ENCODE results near the gene GET3. TPM values are rescaled to one million over a fixed set of nuclear protein-coding genes. Genes with fewer than 3 reads are reported as not detected.

GET3 gene
- total RNA-seq, 1 experiment from 2014 or later, result 100 TPM

DNA sequence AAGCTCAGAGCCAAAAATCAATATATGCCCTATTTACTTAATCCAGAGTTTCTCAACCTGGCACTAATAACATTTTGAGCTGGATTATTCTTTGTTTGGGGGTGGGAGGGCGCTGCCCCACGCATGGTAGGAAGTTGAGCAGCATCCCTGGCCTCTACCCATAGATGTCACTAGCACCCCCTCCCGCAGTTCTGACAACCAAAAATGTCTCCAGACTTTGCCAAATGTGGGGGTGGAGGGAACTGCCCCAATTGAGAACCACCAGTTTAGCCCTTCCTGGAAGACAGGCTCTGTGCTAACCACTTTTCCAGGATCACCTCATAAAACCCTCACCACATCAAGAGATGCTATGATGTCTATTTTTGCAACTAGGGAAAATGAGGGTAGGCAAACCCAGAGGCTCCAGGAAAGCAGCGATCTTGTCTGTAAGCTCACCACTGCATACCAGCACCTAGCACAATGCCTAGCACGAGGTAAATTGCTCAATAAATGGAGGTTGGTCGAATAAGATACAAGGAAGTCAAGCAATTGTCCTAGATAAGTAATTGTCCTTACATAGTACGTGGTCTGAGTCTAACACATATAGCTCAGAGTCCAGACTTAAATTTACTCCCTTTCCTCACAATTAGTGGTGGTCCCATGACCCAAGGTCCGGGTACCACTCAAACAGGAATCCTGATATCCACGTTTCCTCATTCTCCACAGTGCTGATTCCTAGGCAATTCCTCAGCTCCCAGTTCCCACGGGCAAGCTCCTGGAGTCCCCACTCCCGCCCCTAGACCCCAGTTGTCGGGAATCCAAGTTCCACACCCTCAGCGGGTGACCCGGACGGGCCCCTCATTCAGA, 3.7 kb upstream of the GET3 start:
- in situ Hi-C loops (cut with HindIII; ENCODE audit: low pct_unique_long_range_greater_than_20kb, low sequenced_read_pairs), result no loop called here
- peak; percentile 54 for DNase-seq (ENCODE audit: low read depth, low spot score)

DNA sequence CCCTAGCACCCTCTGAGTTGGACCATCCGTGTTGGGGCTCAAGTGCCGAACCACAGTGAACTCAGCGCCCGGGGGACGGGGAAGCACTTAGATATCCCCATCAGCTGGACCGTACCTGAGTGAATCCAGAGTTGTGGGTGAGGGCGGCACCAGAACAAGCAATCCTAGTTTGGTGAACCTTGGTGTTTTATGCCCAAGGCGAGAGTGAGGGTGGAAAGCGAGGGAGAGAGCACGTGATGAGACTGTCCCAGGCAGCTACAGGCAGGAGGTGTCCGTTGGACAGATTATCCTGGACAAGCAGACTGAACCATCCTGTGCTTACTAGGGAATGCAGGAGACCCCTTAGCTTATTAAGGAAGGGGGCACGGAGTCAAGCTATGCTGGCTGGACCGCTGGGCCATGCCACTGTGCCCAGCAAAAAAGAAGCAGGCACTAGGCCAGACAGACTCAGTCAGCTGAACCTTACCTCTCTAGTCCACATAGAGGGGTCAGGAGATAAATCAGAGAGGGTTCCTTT, 596 bp downstream of the GET3 start:
- DNase-seq (ENCODE audit: low read depth, low spot score), result no peak
- in situ Hi-C loops (cut with HindIII; ENCODE audit: low pct_unique_long_range_greater_than_20kb, low sequenced_read_pairs), result no loop called here

DNA sequence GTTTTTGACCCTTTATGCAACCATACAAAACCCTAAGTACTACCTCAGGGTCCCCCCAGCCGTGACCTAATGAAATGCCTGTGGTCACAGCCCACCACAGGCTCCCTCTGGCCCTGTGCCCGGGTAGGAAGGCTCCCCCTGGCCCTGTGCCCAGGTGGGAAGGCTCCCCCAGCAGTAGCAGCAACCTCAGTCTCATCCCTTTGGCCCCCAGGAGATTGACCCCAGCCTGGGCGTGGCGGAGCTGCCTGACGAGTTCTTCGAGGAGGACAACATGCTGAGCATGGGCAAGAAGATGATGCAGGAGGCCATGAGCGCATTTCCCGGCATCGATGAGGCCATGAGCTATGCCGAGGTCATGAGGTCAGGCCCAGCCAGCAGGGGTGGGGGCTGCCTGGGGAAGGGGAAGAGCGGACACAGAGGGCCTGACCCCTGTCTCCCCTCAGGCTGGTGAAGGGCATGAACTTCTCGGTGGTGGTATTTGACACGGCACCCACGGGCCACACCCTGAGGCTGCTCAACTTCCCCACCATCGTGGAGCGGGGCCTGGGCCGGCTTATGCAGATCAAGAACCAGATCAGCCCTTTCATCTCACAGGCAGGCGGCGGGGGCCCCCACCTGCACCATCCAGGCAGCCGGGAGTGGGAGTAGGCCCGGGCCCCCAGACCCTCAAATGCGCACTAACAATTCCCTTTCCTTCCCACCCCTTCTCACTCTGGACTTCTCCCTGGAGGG, 8.0 kb downstream of the GET3 start:
- DNase-seq (ENCODE audit: low read depth, low spot score), result no peak
- in situ Hi-C loops (cut with HindIII; ENCODE audit: low pct_unique_long_range_greater_than_20kb, low sequenced_read_pairs), result no loop called here

DNA sequence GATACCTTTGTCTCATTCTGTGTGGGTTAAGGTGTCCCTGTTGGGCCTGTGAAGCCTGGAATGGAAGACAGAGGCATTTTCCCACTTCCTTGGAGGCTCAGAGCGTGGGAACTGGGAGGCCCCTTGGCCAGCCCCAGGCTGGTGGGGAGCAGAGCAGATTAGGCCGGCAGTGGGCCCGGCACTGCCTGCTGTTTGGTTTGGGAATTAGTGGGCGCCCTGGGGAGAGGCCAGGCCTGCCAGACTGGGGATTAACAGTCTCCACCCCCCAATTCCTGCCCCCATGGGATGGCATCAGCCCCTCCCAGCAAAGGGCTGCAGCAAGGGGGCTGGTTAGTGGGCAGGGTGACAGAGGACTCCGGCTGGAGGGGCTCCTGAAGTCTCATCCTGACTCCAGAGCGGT, 11.2 kb downstream of the GET3 start:
- in situ Hi-C loops (cut with HindIII; ENCODE audit: low pct_unique_long_range_greater_than_20kb, low sequenced_read_pairs), result no loop called here
- DNase-seq (ENCODE audit: low read depth, low spot score), result no peak

DNA sequence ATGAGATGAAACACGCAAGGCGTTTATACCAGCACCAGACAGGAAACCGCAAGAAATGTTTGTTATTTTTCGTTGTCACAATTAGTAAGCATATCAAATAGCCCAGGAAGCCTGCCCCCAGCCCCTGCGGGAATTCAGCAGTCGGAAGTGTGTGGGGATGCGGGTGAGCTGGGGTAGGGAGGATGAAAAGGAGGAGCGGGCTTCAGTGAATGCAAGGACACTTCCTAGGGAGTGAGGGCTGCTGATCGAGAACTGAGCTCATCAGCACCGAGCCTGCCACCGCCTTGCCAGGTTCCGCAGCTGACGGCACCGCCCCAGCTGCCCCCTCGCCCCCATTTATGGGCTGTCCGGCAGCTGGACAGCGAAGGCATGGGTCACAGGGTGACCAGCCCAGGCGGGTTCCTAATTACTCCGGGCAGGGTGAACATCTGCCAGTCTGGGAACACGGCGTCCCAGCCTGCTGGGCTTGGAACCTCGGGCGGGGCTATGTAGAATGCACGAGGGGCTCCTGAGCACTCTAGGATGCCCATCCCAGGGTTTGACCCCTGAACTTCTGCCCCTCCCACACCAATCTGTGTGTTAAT, 12.7 kb downstream of the GET3 start:
- DNase-seq (ENCODE audit: low read depth, low spot score), result no peak
- in situ Hi-C loops (cut with HindIII; ENCODE audit: low pct_unique_long_range_greater_than_20kb, low sequenced_read_pairs), result no loop called here

DNA sequence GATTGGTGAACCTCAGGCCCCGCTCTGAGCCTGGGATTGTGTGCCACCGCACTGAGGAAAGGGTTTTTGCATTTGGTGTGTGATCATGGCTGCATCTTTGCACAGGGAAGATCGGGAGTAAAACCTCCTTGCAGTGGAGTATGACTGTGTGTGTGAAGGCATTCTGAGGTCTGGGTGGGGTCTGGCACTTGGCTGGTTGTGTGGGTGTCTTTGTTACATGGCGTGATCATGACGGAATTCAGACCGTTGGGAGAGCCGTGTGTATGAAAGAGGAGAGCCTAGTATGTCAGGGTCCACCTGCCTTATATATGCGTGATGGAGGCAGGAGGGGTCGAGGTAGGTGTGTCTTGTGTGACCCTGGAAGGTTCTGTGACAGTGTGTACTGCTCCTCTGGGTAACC, 13.6 kb downstream of the GET3 start:
- no peak for DNase-seq (ENCODE audit: low read depth, low spot score)
- in situ Hi-C loops (cut with HindIII; ENCODE audit: low pct_unique_long_range_greater_than_20kb, low sequenced_read_pairs), result no loop called here

DNA sequence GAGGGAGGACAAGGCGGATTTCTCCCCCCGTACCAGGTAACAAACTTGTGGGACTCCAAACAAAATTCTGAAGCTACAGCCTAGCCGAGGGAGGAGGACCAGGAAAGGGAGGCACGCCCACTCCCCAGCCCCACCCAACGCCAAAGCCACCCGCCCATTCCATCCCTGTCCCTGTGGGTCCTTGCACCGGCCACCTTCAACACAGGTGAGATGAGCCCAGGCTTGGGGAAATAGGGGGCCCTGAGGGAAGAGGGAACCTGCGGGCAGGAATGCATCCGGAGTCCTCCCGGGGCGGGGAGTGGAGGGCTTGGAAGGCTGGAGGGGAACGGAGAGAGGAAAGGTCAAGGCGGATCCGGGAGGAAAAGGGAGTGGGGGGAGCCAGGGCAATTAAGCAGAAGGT, 14.3 kb downstream of the GET3 start, which contains the start of gene BEST2:
Gene BEST2, plus strand, starts transcription at position 157 of the 400 bp plus-strand sequence. CDS start 802 bp downstream, outside the sequence.
- in situ Hi-C loops (cut with HindIII; ENCODE audit: low pct_unique_long_range_greater_than_20kb, low sequenced_read_pairs), result no loop called here
- DNase-seq (ENCODE audit: low read depth, low spot score), result no peak

DNA sequence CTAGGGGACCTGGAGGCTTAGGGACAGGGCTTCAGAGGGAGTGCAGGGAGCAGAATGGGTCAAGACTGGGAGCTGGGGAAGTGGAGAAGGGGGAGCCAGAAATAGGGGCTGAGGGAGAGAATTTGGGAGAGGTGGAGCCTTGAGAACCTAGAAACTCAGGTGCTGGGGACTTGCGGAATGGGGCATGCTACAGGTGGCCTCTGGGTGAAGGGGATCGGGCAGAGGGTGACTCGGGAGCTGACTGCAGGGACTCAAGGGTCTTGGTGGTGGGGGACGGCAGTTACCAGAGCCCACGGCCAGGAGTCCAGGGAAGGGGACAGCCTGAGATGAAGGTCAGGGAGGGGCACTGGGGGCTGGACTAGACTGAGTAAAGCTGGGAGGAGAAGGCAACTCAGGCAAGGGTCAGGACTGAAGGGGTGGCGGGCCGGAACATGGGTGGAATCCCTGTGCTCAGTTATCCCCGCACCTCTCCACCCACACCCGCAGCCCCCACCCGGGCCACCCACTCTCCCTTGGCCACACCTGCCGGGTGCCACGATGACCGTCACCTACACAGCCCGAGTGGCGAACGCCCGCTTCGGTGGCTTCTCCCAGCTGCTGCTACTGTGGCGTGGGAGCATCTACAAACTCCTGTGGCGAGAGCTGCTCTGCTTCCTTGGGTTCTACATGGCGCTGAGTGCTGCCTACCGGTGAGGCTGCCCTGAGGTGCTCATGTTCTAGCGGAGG, 14.9 kb downstream of the GET3 start:
- in situ Hi-C loops (cut with HindIII; ENCODE audit: low pct_unique_long_range_greater_than_20kb, low sequenced_read_pairs), result no loop called here
- DNase-seq (ENCODE audit: low read depth, low spot score), result no peak

DNA sequence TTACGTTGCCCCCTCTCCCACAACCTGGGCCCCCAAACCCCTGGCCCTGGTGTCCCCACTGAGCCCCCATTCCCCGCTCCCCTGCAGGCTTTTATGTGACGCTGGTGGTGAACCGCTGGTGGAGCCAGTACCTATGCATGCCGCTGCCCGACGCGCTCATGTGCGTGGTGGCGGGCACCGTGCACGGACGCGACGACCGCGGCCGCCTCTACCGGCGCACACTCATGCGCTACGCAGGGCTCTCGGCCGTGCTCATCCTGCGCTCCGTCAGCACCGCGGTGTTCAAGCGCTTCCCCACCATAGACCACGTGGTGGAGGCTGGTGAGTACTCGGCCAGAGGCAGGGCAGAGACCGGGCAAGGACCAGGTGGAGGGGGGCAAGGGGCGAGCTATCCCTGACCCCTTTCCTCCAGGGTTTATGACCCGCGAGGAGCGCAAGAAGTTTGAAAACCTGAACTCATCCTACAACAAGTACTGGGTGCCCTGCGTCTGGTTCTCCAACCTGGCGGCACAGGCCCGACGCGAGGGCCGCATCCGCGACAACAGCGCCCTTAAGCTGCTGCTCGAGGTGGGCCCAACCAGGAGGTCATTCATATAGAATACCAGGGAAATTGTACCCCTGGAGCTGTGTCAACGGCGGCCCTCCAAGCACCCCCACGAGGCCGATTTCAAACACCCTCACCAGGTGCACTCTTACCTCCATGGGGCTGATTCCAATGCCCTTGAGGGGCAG, 17.3 kb downstream of the GET3 start:
- DNase-seq (ENCODE audit: low read depth, low spot score), result no peak
- in situ Hi-C loops (cut with HindIII; ENCODE audit: low pct_unique_long_range_greater_than_20kb, low sequenced_read_pairs), result no loop called here

DNA sequence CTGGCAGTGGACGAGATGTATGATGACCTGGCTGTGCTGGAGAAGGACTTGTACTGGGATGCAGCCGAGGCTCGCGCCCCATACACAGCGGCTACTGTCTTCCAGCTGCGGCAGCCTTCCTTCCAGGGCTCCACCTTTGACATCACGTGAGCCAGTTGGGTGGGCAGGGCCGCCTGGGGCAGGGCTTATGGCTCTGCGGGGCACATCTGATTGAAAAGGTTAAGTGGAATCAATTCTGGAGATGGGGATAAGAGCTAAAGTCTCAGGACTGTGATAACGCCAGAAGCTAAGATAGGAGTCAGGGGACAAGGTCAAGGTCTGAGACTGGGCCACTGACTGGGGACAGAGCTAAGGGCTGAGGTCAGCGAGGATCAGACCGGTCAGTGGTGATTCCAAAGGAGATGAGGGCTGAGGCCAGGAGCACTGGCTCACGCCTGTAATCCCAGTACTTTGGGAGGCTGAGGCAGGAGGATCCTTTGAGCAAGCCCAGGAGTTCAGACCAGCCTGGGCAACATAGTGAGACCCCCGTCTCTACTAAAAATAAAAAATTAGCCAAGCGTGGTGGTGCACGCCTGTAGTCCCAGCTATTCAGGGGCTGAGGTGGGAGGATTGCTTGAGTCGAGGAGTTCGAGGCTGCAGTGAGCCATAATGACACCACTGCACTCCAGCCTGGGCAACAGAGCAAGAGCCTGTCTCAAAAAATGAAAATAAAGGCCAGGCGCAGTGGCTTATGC, 19.0 kb downstream of the GET3 start:
- no peak for DNase-seq (ENCODE audit: low read depth, low spot score)
- in situ Hi-C loops (cut with HindIII; ENCODE audit: low pct_unique_long_range_greater_than_20kb, low sequenced_read_pairs), result no loop called here

DNA sequence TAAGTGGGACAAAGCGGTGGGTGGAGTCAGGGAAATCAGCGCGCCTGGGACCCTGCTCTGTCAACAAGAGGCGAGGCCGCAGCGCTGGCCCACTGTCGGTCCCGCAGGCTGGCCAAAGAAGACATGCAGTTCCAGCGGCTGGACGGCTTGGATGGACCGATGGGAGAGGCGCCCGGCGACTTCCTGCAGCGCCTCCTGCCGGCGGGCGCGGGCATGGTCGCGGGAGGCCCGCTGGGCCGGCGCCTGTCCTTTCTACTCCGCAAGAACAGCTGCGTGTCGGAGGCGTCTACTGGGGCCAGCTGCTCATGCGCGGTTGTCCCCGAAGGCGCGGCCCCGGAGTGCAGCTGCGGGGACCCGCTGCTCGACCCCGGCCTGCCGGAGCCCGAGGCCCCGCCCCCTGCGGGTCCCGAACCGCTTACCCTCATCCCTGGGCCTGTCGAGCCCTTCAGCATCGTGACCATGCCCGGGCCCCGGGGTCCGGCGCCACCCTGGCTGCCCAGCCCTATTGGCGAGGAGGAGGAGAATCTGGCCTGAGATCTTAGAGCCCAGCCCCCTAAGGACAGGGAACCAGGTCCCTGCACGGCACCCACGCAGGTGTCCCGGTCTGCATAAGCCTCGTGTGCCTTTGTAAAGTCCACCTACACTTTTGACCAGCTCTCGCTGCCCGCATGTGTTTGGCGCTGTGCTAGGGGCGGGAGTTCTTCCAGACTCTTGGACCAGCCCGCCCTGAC, 20.4 kb downstream of the GET3 start:
- in situ Hi-C loops (cut with HindIII; ENCODE audit: low pct_unique_long_range_greater_than_20kb, low sequenced_read_pairs), result no loop called here
- DNase-seq (ENCODE audit: low read depth, low spot score), result peak; percentile 79

DNA sequence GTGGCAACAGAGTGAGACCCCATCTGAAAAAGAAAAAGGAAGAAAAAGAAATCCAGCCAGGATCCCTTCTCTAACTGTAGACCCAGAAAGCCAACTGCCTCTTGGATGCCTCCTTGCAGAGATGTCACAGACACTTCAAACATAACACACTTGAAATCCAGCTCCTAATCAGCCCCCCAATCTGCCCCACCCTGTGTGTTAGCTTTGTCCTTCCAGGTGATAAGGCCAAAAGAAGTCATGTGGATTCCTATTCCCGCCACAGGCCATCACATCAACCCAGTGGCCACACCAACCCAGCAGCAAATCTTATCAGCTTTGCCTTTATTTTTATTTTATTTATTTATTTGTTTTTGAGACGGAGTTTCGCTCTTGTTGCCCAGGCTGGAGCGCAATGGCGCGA, 22.4 kb downstream of the GET3 start:
- no peak for DNase-seq (ENCODE audit: low read depth, low spot score)
- in situ Hi-C loops (cut with HindIII; ENCODE audit: low pct_unique_long_range_greater_than_20kb, low sequenced_read_pairs), result no loop called here

DNA sequence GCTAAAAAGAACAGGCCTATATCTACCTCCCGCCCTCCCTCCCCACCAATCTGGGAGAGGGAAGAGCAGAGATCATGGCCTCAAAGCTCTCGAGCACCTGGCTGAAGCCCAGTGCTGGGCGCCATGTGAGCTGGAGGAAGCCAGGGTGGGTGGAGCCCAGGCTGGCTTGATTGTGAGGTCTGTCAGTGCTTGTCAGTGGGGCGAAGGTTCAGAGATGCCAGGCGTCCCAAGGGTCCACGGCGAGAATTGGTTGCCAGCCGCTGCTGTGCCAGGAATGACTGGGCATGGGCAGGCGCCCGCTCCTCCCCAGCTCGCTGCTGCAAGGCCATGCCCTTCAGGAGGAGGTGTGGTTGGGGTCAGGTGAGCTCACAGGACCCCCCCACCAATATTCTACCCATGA, 25.8 kb downstream of the GET3 start:
- DNase-seq (ENCODE audit: low read depth, low spot score), result no peak
- in situ Hi-C loops (cut with HindIII; ENCODE audit: low pct_unique_long_range_greater_than_20kb, low sequenced_read_pairs), result no loop called here

DNA sequence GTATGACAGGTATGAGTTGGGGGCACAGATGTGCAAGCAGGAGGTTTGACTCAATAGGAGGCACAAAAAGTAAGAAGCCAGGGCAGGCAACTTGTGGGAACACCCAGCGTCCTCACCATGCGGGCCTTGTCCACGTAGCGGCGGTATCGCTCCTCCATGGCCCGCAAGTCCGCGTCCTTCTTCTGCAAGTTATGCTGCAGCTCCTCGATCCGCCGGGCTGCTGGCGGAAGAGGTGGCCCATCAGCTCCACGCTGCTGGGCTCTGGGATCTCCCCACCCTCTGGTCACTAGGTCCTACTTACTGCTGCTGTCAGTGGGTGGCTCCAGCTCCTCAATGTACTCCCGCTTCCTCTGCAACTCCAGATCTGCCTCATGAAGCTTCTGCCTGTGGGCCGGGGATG, 27.4 kb downstream of the GET3 start:
- no peak for DNase-seq (ENCODE audit: low read depth, low spot score)
- in situ Hi-C loops (cut with HindIII; ENCODE audit: low pct_unique_long_range_greater_than_20kb, low sequenced_read_pairs), result no loop called here

DNA sequence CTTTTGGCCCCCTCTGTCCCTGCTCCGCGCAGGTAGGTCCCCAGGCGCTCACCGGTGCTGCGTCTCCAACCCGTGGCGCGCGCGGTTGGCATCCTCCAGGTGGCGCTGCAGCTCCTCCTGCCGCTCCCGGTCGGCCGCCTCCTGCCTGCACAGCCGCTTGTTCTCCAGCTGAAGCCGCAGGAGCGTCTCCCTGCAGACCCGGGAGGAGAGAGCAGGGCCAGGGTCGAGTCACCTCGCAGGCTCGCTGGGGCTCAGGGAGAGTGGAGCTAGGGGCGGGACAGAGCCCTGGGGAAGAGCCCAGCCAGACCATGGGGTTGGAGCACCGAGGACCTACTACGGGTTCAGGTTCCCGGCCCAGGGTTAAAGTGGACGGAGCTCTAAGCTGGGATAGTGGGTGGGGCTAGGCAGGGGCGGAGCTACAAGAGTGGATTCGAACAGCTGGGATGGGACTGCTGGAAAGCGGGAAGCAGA, 28.8 kb downstream of the GET3 start:
- in situ Hi-C loops (cut with HindIII; ENCODE audit: low pct_unique_long_range_greater_than_20kb, low sequenced_read_pairs), result no loop called here
- DNase-seq (ENCODE audit: low read depth, low spot score), result peak; percentile 82

DNA sequence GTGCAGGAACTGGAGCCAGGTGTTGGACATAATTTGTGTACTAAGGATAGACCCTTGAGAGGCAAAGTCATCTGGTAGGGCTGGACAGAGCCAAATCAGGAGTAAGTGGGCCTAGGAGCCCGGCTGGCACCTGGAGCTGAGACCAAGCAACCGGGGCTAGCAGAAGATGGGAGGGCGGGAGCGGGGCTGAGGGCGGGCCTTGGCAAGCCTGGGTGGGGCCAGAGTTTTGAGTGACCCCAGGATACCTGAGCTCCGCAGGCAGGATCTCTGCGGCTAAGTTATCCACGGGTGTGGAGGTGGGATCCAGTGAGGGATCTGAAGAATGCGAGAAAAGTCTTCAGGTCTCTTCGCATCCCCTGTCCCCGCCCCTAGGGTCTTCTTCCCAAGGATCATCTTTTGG, 29.9 kb downstream of the GET3 start:
- in situ Hi-C loops (cut with HindIII; ENCODE audit: low pct_unique_long_range_greater_than_20kb, low sequenced_read_pairs), result no loop called here

More for the DNA sequence above, 29.9 kb downstream of the GET3 start:
- no peak for DNase-seq (ENCODE audit: low read depth, low spot score)
